ENCODE data around the gene PTPDC1.

DNA sequence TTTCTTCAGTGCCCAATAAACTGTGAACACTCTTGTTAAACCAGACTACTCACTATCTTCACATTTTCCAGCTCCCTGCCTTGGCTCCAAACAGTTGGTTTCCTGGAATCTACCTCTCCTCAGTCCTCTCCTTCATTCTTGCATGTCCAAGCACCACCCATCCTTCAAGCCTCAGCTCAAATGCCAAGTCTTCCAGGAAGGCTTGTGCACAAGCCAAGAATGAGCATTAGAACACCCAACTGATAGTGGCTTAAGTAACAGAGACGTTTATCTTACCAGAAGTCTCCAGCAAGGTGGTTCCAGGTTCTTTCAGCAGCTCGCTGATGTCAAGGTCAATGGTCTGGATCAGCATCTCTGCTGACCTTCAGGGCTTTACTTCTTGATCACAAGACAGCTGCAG is 60.1 kb downstream of the PTPDC1 start:
- TF ChIP-seq, protein P1, sequence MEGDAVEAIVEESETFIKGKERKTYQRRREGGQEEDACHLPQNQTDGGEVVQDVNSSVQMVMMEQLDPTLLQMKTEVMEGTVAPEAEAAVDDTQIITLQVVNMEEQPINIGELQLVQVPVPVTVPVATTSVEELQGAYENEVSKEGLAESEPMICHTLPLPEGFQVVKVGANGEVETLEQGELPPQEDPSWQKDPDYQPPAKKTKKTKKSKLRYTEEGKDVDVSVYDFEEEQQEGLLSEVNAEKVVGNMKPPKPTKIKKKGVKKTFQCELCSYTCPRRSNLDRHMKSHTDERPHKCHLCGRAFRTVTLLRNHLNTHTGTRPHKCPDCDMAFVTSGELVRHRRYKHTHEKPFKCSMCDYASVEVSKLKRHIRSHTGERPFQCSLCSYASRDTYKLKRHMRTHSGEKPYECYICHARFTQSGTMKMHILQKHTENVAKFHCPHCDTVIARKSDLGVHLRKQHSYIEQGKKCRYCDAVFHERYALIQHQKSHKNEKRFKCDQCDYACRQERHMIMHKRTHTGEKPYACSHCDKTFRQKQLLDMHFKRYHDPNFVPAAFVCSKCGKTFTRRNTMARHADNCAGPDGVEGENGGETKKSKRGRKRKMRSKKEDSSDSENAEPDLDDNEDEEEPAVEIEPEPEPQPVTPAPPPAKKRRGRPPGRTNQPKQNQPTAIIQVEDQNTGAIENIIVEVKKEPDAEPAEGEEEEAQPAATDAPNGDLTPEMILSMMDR (IDR thresholded peaks at IDR 0.05): no peak
- TF ChIP-seq EP300 (IDR thresholded peaks at IDR 0.05): peak; percentile 75
- no peak for TF ChIP-seq POLR2A (IDR thresholded peaks at IDR 0.05; ENCODE audit: low read depth)
- peak; percentile 26 to 72 for TF ChIP-seq POLR2AphosphoS5 (IDR thresholded peaks at IDR 0.05)
